Adrenal gland (tissue), 5 donors: ENCODE results near the gene FLNC.

Experiments
- CTCF ChIP-seq, 6 experiments: fragments of 450-650 bp in 4 of 6; fragments of 200-600 bp in 2 of 6; sonication (generic) in 1 of 6; IDR thresholded peaks; 1 replicate in 5 of 6; 2 replicates in 1 of 6; pipeline versions ENCODE4 v1.5.1 to v1.8.0; 2016 to 2021; ENCODE audit warnings: antibody characterized with exemption in 6 of 6, mild to moderate bottlenecking in 2 of 6, moderate library complexity in 1 of 6
- POLR2A ChIP-seq, 2 donors: fragments of 450-650 bp; IDR thresholded peaks; one replicate each; pipeline ENCODE4 v1.6.1; 2017; ENCODE audit warnings: antibody characterized with exemption in 2 of 2, mild to moderate bottlenecking in 2 of 2, moderate library complexity in 1 of 2
- donor health status: DM: no; HTN: no; CAD: no.

DNA sequence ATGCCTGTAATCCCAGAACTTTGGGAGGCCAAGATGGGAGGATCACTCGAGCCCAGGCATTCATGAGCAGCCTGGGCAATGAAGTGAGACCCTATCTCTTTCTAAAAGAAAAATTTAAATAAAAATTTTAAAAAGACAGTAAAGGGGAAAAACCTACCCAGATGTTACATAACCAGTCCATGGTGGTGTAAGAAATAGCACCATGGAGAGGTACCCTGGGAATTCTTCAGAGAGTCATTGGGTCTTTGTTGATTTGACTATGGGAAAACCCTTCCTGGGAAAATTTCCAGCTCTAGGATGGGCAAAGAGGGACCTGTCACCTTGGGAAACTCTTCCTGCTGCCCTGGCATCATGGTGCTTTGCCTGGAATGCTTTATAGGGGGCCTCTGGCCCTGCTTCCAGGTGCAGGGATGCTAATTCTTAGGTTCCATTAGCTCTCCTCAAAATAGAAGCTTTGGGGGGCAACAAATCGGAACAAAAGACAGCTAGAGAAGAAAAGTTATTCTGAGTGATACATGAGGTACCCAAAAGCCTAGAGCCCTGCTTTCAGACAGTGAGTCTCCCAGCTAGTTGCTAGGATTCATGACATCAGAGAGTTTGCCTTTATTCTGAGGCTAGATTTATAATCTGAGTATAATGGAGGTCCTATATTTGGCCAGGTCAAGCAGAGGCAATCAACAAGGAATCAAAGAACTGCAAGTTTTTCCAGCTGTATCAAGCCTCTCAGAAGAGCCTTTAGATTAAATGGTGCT, 28.4 kb upstream of the FLNC start:
- no peak for TF ChIP-seq CTCF (IDR thresholded peaks at IDR 0.05)
- TF ChIP-seq POLR2A (IDR thresholded peaks at IDR 0.05), result no peak
